CD4-positive, alpha-beta T cell treated with Interleukin-1 beta for 1 hour (primary cell): ENCODE results near the gene ABCA13.

Experiments
- DNase-seq, 2 donors: peaks; one replicate each; pipeline ENCODE4 v3.0.0-alpha.2; 2020 to 2022

Gene ABCA13

GRCh38 chr7:48548667-48549066 lies 377.4 kb downstream of the ABCA13 start:
- no peak for DNase-seq

DNA sequence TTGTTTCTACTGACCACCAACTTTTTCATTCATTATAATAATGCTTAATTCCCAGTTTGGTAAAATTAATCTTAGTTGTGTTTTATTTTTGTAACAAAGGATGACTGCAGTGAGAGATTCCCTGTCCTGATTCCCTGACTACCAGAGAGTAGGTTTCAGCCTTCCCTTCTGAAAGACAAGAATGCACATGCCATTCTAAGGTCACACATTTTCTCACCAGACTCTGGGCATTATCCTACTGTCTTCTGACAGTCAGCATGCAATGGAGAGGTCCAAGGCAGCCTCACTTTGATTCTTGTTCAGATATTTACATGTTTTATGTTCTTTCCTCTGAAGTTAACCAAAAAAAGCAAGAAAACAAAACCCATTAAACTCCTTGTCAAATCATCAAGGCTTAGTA lies 380.4 kb downstream of the ABCA13 start:
- DNase-seq, result no peak

DNA sequence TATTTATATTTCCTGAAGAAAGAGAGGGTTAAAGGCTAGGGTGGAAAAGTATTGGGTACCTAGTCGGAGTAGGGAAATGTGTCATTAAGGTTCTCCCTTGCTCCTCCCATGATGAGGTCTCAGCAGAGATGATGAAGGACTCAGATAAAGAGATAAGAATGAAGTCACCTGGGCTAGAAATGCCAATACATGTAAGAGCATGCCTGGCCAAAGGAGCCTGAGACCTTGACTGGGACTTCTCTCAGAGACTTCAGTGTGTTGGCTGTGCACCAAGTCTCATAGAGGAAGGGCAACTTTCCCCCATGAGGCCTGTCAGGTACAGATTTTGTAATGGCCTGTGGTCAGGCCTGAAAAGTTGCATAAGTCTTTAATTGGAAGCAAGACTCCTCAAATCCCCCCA lies 392.1 kb downstream of the ABCA13 start:
- no peak for DNase-seq

DNA sequence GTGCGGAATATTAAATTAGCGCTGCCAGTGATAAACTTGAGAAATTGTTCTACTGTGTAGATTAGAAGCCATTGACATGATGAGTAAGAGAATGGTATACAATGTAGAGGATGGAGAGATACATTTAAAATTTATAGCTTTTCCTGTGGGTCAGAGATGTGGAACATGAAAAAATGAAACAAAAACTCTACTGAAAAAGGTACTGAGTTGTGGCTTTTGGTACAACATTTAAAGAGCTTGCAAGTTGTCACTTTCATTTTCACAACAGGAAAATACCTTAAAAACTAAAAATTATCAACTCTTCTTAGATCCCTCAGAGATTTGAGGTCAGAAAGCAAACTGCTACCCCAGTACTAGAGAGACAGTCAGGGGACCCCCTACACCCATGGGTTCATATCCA lies 404.3 kb downstream of the ABCA13 start:
- DNase-seq, result no peak

DNA sequence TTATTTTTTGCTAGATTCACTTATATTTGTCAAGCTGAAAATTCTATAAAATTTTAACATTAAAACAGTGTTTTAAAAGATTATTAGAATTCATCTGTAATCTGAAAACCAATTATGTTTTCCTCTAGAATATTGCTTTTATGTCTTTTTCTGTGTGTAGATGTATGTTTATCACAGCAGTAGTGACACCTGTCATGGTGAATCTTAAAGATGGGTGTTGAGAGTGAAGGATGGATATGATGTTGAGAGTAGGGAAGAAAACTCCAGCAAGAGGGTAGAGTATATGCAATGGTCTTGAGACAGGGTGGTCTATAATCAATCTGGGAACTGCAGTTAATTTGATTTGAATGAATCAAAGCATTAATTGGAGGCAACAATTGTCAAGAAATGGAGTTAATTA lies 416.2 kb downstream of the ABCA13 start:
- no peak for DNase-seq

- DNase-seq, result no peak
Measured at GRCh38 chr7:48594349-48594748, 423.1 kb downstream of the ABCA13 start.

- no peak for DNase-seq
Measured at GRCh38 chr7:48595756-48596155, 424.5 kb downstream of the ABCA13 start.

DNA sequence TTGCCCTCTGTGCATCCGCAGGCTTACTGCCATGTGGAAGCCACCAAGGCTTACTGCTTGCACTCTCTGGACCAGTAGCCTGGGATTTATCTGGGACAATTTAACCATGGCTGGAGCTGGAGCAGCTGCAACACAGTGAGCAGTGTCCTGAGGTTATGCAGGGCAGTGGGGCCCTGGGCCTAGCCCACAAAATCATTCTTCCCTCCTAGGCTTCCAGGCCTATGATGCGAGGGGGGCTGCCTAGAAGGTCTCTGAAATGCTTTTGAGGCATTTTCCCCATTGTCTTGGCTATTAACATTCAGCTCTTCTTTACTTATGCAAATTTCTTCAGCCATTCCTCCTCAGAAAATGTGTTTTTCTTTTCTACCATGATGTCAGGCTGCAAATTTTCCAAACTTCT lies 439.4 kb downstream of the ABCA13 start:
- DNase-seq, result no peak

DNA sequence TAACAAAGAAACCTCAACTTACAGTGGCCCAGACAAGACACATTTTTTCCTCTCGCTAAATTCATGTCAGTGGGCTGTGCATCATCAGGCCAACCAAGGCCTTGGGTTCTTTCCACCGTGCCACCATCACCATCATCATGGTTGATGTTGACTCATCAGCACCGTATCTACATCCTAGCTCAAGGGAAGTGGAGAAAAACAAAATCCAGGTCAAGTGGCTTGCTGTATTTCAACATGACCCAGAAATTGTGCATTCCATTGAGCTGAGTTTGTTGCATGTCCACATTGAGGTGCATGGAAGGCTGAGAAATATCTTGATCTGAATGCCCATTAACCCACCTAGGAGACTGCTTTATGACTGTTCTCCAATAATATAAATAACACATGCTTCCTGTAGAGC lies 440.7 kb downstream of the ABCA13 start:
- DNase-seq, result no peak

GRCh38 chr7:48617508-48617907 lies 446.2 kb downstream of the ABCA13 start:
- DNase-seq, result no peak

DNA sequence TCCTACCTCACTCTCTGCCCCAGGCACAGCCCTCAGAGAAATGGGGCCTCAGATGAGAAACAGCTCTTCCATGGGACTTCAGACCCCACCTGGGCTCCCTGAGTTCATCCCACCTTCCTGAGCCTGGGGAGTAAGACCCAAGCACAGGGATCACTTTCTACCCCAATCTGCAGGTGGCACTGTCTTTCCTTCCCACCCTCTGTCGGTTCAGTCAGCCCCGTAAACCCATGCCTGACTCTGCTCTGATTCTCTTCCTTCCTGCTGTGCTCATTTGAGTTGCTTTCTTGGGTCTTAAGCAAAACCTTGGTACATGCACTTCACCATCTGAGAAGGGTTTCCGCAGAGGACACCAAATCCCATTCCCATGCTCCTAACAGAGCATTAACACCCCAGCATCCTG lies 446.7 kb downstream of the ABCA13 start:
- no peak for DNase-seq

GRCh38 chr7:48621076-48621475 lies 449.8 kb downstream of the ABCA13 start:
- DNase-seq, result no peak

DNA sequence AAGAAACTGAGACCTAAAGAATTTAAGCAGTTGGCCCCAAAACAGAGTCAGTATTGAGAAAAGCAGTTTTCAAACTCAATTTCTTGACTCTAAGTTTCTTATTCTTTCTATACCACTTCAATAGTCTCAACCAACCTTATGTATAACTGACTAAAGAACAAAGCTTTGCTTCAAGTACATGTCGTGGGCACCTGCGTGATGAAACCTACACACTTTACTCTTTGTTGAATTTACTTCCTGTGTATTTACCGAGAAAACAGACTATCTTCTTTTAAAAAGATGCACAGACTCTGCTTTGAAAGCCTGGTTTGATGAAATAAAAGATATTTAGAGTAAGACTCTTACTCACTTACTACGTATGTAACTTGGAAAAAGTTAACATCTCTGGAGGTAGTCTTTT lies 455.9 kb downstream of the ABCA13 start:
- DNase-seq, result no peak

- DNase-seq, result no peak
Measured at GRCh38 chr7:48628793-48629349, 457.6 kb downstream of the ABCA13 start.

DNA sequence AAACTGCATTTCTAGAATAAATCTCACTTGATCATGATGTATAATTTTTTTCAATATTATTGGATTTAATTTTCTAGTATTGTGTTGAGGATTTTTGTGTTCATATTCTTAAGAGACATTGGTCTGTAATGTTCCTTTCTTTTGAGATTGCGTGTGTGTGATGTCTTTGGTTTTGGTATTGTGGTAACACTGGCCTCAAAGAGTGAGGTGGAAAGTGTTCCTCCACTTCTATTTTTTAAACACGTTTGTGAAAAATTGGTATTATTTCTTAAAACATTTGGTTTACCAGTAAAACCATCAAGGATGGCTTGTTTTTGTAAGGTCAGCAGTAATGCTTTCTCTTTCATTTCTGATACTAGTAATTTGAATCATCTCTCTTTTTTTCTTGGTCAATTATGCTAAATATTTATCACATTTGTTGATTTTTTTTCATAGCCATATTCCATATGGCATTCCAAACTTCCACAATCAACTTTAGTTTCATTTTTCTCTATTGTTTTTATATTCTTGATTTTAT lies 462.9 kb downstream of the ABCA13 start:
- DNase-seq, result no peak

GRCh38 chr7:48635796-48636195 lies 464.5 kb downstream of the ABCA13 start:
- no peak for DNase-seq

DNA sequence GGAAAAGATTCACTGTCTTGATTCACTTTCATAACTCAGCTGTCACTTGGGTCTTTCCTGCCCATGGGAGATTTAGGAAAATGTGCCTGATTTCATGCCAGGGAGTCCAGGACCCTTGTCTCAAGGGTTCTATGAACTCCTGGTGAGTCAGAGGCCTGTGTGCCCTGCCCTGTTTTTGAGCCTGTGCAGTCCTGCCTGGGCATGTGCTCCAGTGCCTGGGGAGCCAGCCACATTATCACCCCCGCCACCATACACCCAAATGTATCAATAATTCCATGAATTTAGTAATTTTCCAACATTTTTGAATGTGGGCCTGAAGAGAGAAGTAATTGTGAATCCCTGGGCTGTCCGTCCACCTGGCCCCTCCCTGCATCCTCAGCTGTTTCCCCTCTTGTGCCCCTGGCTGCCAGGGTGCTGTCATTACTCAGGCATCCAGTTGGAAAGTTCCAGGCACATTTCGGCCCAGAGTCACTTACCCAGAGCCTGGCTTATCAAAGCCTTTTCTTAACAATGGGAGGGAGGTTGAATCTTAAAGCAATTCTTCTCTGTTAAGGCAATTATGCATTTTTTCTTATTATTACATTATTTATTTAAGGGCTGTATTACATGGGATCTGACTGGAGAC lies 465.2 kb downstream of the ABCA13 start:
- DNase-seq, result no peak

DNA sequence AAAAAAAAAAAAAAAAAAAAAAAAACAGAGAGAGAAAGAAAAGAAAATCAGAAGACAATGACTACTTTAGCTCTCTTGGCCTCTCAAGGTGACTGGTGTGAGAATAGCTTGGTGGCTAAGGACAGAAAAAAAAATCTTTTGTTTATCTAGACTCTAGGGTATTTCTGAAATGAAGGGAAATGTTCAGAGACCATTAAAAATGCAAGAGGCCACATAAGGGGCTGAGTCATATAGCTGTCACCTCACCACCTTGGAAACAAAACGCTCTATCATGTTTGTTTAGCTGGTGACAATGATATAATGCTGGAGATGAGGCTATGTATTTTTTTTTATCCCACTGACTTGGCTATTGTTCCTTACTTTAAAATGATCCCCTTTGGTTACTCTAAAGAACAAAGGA lies 466.1 kb downstream of the ABCA13 start:
- DNase-seq, result no peak

- no peak for DNase-seq
Measured at GRCh38 chr7:48638041-48638440, 466.8 kb downstream of the ABCA13 start.

DNA sequence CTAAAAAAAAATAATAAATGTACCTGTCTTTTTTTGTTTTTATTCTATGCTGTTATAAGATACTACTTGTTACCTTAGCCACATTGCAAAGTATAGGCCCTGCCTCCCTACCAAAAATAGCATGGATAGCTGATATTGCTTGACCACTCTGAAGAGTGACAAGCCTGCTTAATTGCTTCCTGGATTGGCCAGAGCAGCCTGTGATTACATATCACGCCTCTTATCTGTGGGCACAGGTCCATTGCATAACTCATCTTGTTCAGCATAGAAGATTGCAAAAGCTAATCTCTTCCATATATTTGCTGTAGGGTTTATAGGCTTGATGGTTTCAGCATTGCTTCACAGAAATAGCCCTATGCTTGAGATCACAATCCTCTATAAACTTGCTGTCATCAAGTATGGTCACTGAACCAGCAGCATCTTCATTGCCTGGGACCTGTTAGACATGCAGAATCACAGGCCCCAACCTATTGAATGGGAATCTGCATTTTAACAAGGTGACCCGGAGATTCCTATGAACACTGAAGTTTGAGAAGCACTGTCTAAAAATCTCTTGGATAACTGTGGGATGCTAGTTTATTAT lies 472.3 kb downstream of the ABCA13 start:
- DNase-seq, result no peak

DNA sequence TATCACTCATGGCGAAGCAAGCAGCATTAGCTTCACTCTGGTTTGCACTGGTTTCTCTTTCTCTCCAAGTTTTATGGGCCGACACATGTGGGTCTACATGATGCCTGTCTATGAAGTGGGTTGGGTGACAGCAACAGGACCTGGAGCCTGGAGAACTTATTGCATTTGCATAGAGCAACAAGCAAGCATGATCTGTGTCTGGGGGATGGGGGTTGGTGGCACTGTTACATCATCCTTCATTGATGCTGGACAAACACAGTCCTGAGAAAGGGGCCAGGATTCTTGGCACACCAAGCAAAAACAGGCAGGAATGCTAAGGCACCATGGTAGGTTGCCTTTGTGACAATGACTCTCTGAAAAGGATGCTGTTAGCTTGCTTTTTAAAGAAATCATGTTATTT lies 486.9 kb downstream of the ABCA13 start:
- DNase-seq, result no peak

DNA sequence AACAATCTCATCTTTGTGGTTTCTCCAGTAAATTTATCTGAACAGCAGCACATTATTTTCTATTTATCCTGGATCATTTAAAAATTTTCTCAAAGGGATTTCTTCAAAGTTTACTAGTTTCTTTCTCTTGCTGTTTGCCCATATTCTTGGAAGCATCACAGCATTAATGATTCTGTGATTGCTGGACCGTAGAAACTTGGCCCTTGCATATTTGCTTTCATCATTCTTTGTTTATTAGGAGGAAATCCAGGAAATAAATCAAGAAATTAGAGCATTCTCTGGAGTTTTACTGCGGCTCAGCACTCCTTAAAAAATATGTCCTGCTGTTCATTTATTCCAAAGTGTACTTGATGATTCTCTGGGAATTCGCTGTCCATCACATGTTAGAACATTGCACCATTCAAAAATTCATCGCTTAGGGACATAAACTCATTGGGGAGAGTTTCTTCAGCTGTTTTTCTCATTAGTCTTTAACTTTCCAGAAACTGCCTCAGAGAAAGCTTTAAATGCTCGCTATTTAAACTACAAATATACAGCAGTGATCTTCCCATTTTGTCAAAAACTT lies 489.1 kb downstream of the ABCA13 start:
- DNase-seq, result no peak

GRCh38 chr7:48664241-48664640 lies 493.0 kb downstream of the ABCA13 start:
- no peak for DNase-seq

DNA sequence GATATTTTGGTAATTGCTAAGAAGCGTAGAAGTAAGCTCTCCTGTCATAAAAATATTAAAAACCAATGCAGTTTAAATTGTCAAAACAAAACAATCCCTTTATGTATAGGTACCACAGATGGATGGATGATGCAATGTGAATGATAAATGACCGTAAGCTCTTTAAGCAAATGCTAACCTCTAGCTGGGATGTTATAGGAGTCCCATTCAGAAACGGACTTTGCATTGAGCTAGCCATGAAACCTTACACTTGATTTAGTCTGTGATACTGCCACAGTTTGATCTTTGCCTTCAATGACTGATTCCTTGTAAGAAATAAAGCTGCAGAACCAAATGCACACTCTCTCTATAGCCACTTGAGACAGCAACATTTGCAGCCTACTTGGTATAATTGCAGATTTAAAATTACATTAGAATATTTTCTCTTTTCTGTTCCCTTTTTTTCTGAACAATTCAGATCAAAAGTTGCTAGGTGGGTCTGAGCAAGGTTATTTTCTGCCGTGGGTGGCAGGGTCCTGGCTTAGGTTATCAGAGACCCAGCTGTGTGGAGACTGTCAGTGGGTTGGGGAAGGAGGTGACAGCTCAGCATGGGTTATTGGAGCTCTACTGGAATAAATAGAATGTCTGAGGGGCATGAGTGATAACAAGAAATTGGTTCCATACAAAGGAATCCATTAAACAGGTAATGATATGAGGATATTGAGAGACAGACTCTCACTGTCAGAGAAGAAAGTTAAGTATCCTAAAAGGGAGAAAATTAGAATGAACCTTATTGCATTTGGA lies 494.3 kb downstream of the ABCA13 start:
- no peak for DNase-seq
